GM11168 (cell line): ENCODE data around the gene VIPAS39.

Experiments
- in situ Hi-C: fragments of 300-500 bp; cut with MboI; formaldehyde crosslinking; loops from one replicate; pipeline ENCODE4 v1.12.0; 2022; ENCODE audit warnings: low sequenced_read_pairs; ENCODE audit not compliant: unreplicated experiment

VIPAS39 gene

GRCh38 chr14:77407158-77407557, 50.2 kb downstream of the VIPAS39 start:
- in situ Hi-C loops, result no loop called here

GRCh38 chr14:77406718-77407117, 50.7 kb downstream of the VIPAS39 start:
- in situ Hi-C loops, result no loop called here

GRCh38 chr14:77406086-77406485, 51.3 kb downstream of the VIPAS39 start:
- in situ Hi-C loops, result no loop called here

GRCh38 chr14:77403768-77404167, 53.6 kb downstream of the VIPAS39 start:
- in situ Hi-C loops, result no loop called here

DNA sequence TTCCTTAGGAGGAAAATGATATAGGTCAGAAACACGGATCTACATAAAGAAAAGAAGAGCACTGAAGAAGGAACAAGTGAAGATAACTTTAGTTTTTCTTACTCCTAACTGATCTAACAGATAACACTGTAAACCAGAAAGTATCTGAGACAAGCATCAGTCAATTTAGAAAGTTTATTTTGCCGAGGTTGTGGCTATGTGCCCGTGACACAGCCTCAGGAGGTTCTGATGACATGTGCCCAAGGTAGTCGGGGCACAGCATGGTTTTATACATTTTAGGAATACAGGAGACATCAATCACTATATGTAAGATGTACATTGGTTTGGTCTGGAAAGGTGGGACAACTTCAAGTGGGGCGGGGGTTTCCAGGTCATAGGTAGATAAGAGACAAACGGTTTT, 57.2 kb downstream of the VIPAS39 start:
- in situ Hi-C loops, result no loop called here

DNA sequence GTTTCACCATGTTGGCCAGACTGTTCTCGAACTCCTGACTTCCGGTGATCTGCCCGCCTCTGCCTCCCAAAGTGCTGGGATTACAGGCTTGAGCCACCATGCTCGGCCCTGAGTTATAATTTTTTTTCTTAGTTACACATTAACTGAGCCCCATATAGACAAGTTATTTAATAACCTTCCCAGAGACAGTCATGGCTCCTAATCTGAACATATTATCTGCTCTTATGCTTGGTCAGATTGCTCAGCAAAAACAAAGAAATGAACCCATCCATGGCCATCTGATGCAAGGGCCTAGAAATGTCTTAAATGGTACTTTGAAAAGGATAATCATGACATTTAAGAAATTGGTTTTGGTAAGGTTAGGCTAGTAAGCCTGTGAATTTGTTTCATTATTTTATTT, 67.2 kb downstream of the VIPAS39 start:
- in situ Hi-C loops, result no loop called here

DNA sequence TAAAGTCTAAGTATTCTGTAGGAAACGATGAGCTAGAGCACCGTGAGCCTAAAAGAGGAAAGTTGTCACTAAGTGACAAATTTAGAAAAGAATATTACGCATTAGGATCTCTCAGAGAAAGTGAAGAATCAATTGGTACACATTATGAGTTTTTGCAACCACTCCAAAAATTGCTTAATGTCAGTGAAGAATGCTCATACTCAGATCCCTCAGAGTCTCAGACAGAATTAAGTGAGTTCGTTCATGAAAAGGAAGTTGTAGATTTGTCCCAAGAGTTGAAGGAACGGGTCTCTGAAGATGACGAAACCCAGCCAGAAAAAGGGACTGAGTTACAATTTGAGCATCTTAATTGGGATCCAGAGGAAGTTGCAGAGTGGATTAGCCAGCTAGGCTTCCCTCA, 78.7 kb downstream of the VIPAS39 start:
- in situ Hi-C loops, result no loop called here

DNA sequence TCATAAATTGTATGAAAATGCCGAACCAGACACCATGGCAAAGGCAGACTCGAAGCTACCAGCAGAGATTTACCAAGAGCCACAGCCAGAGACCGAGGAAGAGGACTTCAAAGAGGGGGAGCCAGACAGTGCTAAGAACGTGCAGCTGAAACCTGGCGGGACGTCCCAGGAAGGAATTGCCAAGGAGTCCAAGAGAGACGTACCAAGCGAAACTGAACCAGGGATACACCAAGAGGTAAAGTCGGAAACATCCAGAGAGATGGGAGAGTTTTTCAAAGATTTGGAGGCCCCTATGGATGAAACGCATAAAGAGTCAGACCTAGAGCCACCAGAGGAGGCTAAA, 79.9 kb downstream of the VIPAS39 start:
- in situ Hi-C loops, result no loop called here

DNA sequence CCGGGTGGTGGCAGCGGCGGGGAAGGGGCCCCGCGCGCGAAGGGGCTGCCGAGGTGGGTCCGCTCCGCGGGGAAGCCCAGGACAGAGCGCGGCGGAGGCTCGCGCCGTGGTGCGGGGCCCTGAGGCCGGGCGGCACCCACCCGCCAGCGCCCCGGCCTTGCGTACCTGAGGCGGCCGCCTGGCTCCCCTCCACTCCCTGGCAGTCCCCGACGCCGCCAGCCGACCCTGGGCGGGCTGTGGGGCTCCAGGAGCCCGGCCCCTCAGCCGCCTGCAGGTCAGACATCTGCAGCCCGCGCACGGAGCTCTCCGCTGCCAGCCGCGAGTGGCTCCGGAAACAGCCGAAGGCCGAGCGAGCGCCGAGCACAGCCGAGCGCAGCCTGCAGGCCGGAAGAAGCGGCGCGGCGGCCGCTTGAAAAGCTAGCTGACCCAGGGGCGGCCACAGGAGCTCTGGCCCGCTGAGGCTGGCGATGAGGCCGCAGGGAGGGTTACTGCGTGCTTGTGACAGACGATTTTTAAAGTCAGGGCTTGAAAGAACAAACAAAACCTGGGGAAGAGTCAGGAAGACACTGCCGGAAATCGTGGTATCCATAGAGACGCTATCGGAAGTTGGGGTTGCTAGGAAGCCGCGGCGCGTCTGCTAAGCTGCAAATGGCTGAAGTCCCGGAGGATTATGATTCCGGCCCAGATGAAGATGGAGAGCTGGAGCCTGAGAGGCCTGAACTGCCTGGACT, 80.5 kb downstream of the VIPAS39 start, which contains the start of the genes SAMD15 and TMED8:
Gene SAMD15 (plus strand): TSS at position 609 of the 731 bp plus-strand sequence. CDS start 40 bp downstream, at position 649.
Gene TMED8 (minus strand): TSS at position 324 of the 731 bp plus-strand sequence. CDS start 41 bp downstream, at position 283.
- in situ Hi-C loops, result no loop called here
